Stimulated activated CD8-positive, alpha-beta memory T cell treated with anti-CD3 and anti-CD28 coated beads, Interleukin-4, amount 100 ng/mL, for 1 hour (primary cell): ENCODE data around the gene LGALSL.

Experiments used
- DNase-seq, 2 donors: peaks; one replicate each; pipeline ENCODE4 v3.0.0-alpha.2; 2020; ENCODE audit warnings: low read depth in 2 of 2, low spot score in 1 of 2

The LGALSL gene

GRCh38 chr2:64492272-64492671, 38.3 kb downstream of the LGALSL start:
- no peak for DNase-seq

GRCh38 chr2:64492821-64493220, 38.9 kb downstream of the LGALSL start:
- no peak for DNase-seq

- DNase-seq, result no peak
Observed at GRCh38 chr2:64493788-64494187, 39.8 kb downstream of the LGALSL start.

- DNase-seq, result no peak
Observed at GRCh38 chr2:64498438-64498837, 44.5 kb downstream of the LGALSL start.

- DNase-seq, result no peak
Observed at GRCh38 chr2:64500549-64500948, 46.6 kb downstream of the LGALSL start.

GRCh38 chr2:64501946-64502345, 48.0 kb downstream of the LGALSL start:
- DNase-seq, result no peak

- DNase-seq, result no peak
Observed at GRCh38 chr2:64502860-64503259, 48.9 kb downstream of the LGALSL start.

- DNase-seq, result no peak
Observed at GRCh38 chr2:64504774-64505720, 51.1 kb downstream of the LGALSL start.

- DNase-seq, result no peak
Observed at GRCh38 chr2:64506686-64507085, 52.7 kb downstream of the LGALSL start.
